CD14-positive monocyte (primary cell): ENCODE results near the gene UBR2. TPM values are rescaled to one million over a fixed set of nuclear protein-coding genes. Genes with fewer than 3 reads are reported as not detected.

Source experiments
- DNase-seq, 3 donors: peaks; one replicate each; pipeline ENCODE4 v3.0.0-alpha.2; 2011 to 2022
- H2AFZ ChIP-seq: 2 replicates; pipeline ENCODE4 v1.6.0; 2012; ENCODE audit warnings: mild to moderate bottlenecking, low read depth, low read length, inconsistent platforms; ENCODE audit not compliant: insufficient read depth, poor library complexity, severe bottlenecking
- H3K27ac ChIP-seq, 2 donors: 1 replicate in 1 of 2; 2 replicates in 1 of 2; pipeline ENCODE4 v1.5.1; 2012 to 2013; ENCODE audit warnings: low read length in 2 of 2, control low read depth in 1 of 2, inconsistent platforms in 1 of 2, low read depth in 1 of 2, mild to moderate bottlenecking in 1 of 2
- H3K27me3 ChIP-seq, 2 donors: one replicate each; pipeline versions ENCODE4 v1.6.0 to v1.6.1; 2011 to 2013; ENCODE audit warnings: low read length in 2 of 2; ENCODE audit not compliant: control insufficient read depth in 2 of 2, insufficient read depth in 2 of 2
- H3K36me3 ChIP-seq, 2 donors: replicated peaks in 1 of 2; 1 replicate in 1 of 2; 2 replicates in 1 of 2; pipeline versions ENCODE4 v1.5.1 to v1.6.1; 2012 to 2013; ENCODE audit warnings: low read length in 2 of 2, control low read depth in 1 of 2, inconsistent platforms in 1 of 2, mild to moderate bottlenecking in 1 of 2; ENCODE audit not compliant: insufficient read depth in 2 of 2, control insufficient read depth in 1 of 2
- H3K4me1 ChIP-seq, 2 donors: 1 replicate in 1 of 2; 2 replicates in 1 of 2; pipeline versions ENCODE4 v1.5.1 to v1.6.1; 2012 to 2013; ENCODE audit warnings: low read length in 2 of 2, control low read depth in 1 of 2, inconsistent platforms in 1 of 2, mild to moderate bottlenecking in 1 of 2, moderate library complexity in 1 of 2; ENCODE audit not compliant: insufficient read depth in 2 of 2, control insufficient read depth in 1 of 2
- H3K4me2 ChIP-seq: replicated peaks from 2 replicates; pipeline ENCODE3; 2012; ENCODE audit warnings: low read length, moderate library complexity, mild to moderate bottlenecking; ENCODE audit not compliant: poor library complexity, severe bottlenecking; ENCODE audit errors: extremely low read depth
- H3K4me3 ChIP-seq, 3 experiments: fragments of 200-600 bp in 1 of 3; sonication (generic) in 1 of 3; replicated peaks in 1 of 3; 1 replicate in 2 of 3; 2 replicates in 1 of 3; pipeline ENCODE4 v1.5.1; 2011 to 2013; ENCODE audit warnings: low read length in 3 of 3, mild to moderate bottlenecking in 3 of 3, control low read depth in 2 of 3, low read depth in 2 of 3, inconsistent platforms in 1 of 3, moderate library complexity in 1 of 3
- H3K79me2 ChIP-seq: 2 replicates; pipeline ENCODE4 v1.6.0; 2012; ENCODE audit warnings: mild to moderate bottlenecking, control low read depth, inconsistent platforms, low read length, moderate library complexity; ENCODE audit not compliant: insufficient read depth
- H3K9ac ChIP-seq: 2 replicates; pipeline ENCODE4 v1.6.0; 2017; ENCODE audit warnings: low read length, mild to moderate bottlenecking; ENCODE audit not compliant: insufficient read depth, poor library complexity, severe bottlenecking
- H3K9me3 ChIP-seq, 2 donors: replicated peaks in 1 of 2; 1 replicate in 1 of 2; 2 replicates in 1 of 2; pipeline versions ENCODE4 v1.5.1 to v1.6.1; 2012 to 2013; ENCODE audit warnings: low read length in 2 of 2, control low read depth in 1 of 2; ENCODE audit not compliant: control insufficient read depth in 1 of 2, insufficient read depth in 1 of 2
- H4K20me1 ChIP-seq: 2 replicates; pipeline ENCODE4 v1.6.0; 2012; ENCODE audit warnings: mild to moderate bottlenecking, low read length, control low read depth, moderate library complexity; ENCODE audit not compliant: insufficient read depth
- H3K27ac Mint-ChIP-seq, 7 donors: one replicate each; pipeline ENCODE4 v1.8.0; 2020; ENCODE audit warnings: mild to moderate bottlenecking in 7 of 7, mixed read lengths in 7 of 7, moderate library complexity in 6 of 7, inconsistent platforms in 2 of 7
- H3K27me3 Mint-ChIP-seq, 3 donors: one replicate each; pipeline ENCODE4 v1.8.0; 2021 to 2022; ENCODE audit warnings: low read depth in 3 of 3, mild to moderate bottlenecking in 3 of 3, mixed read lengths in 3 of 3, moderate library complexity in 3 of 3, inconsistent platforms in 1 of 3
- H3K36me3 Mint-ChIP-seq, 2 donors: one replicate each; pipeline ENCODE4 v1.8.0; 2020; ENCODE audit warnings: mixed read lengths in 2 of 2, inconsistent platforms in 1 of 2, mild to moderate bottlenecking in 1 of 2
- H3K4me1 Mint-ChIP-seq: one replicate; pipeline ENCODE4 v1.8.0; 2020; ENCODE audit warnings: mild to moderate bottlenecking, mixed read lengths
- H3K4me3 Mint-ChIP-seq, 2 donors: one replicate each; pipeline ENCODE4 v1.8.0; 2020; ENCODE audit warnings: mild to moderate bottlenecking in 2 of 2, mixed read lengths in 2 of 2, moderate library complexity in 1 of 2
- H3K9me3 Mint-ChIP-seq, 7 donors: one replicate each; pipeline ENCODE4 v1.8.0; 2020 to 2022; ENCODE audit warnings: mixed read lengths in 7 of 7, mild to moderate bottlenecking in 6 of 7, moderate library complexity in 6 of 7, inconsistent platforms in 2 of 7
- WGBS: methylation state at CpG from one replicate; pipeline ENCODE4 v1.1.5; 2013; ENCODE audit warnings: missing lambda C conversion rate; ENCODE audit not compliant: insufficient coverage; 5-methylcytosine and 5-hydroxymethylcytosine counted together
- intact Hi-C, 2 donors: fragments of 100-400 bp; cut with micrococcal nuclease; formaldehyde crosslinking; loops; one replicate each; pipeline versions ENCODE4 v1.15.0 to v1.15.1; 2023
- polyA plus RNA-seq, 3 donors: library from polyadenylated mRNA; depleted of rRNA in 1 of 3; unstranded in 2 of 3; stranded (reverse) in 1 of 3; fragments of 300-500 nt in 2 of 3; fragments of >200 nt in 1 of 3; fragmentation: Illumina TruSeq in 2 of 3; gene quantifications; 1 replicate in 2 of 3; 2 replicates in 1 of 3; pipeline ENCODE4 v1.2.3, GENCODE V29; 2012 to 2021
- TF ChIP-seq, protein P1 (sequence below): fragments of 200-600 bp; IDR thresholded peaks from one replicate; pipeline ENCODE4 v1.8.0; 2022; ENCODE audit warnings: antibody characterized with exemption, mild to moderate bottlenecking

The UBR2 gene
- polyA plus RNA-seq, 3 donors, result 9.0 to 17.8 (median 12.8) TPM

- H4K20me1 ChIP-seq, result peaks cover 42% of the 10 kb centered on the region
- Mint-ChIP-seq H3K9me3 (no peaks in the 10 kb centered on the region), H3K27ac (no peak overlapping the region), H3K4me3 (no peak overlapping the region), H3K4me1 (no peaks in the 10 kb centered on the region), H3K27me3 (no peaks in the 10 kb centered on the region), H3K36me3 (peaks cover 64 to 86% of the 10 kb centered on the region in 2 donors)
- H3K4me3 ChIP-seq, result no peak overlapping the region
- DNase-seq, result no peak
- H3K27ac ChIP-seq, result no peak overlapping the region
- H3K4me1 ChIP-seq, result no peaks in the 10 kb centered on the region
- H3K79me2 ChIP-seq, result no peaks in the 10 kb centered on the region
- WGBS, result 91% methylated on average over 3 of the region's 5 CpGs
- H2AFZ ChIP-seq, result no peak overlapping the region
- peaks cover 97 to 98% of the 10 kb centered on the region in 2 donors for H3K36me3 ChIP-seq
- intact Hi-C loops, result no loop called here
- TF ChIP-seq, protein P1, sequence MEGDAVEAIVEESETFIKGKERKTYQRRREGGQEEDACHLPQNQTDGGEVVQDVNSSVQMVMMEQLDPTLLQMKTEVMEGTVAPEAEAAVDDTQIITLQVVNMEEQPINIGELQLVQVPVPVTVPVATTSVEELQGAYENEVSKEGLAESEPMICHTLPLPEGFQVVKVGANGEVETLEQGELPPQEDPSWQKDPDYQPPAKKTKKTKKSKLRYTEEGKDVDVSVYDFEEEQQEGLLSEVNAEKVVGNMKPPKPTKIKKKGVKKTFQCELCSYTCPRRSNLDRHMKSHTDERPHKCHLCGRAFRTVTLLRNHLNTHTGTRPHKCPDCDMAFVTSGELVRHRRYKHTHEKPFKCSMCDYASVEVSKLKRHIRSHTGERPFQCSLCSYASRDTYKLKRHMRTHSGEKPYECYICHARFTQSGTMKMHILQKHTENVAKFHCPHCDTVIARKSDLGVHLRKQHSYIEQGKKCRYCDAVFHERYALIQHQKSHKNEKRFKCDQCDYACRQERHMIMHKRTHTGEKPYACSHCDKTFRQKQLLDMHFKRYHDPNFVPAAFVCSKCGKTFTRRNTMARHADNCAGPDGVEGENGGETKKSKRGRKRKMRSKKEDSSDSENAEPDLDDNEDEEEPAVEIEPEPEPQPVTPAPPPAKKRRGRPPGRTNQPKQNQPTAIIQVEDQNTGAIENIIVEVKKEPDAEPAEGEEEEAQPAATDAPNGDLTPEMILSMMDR, result no peak
- H3K4me2 ChIP-seq, result no peak overlapping the region
- no peaks in the 10 kb centered on the region for H3K27me3 ChIP-seq
- H3K9me3 ChIP-seq, result no peaks in the 10 kb centered on the region
- no peak overlapping the region for H3K9ac ChIP-seq
These were observed 79.0 kb downstream of the UBR2 start for GRCh38 chr6:42642794-42643193.

GRCh38 chr6:42644211-42644610 lies 80.4 kb downstream of the UBR2 start:
- intact Hi-C loops, result no loop called here
- H3K9me3 ChIP-seq, result no peaks in the 10 kb centered on the region
- H3K4me1 Mint-ChIP-seq, result no peaks in the 10 kb centered on the region
- H3K4me1 ChIP-seq, result no peaks in the 10 kb centered on the region
- DNase-seq, result no peak
- H3K4me3 ChIP-seq, result no peak overlapping the region
- no peaks in the 10 kb centered on the region for H3K9me3 Mint-ChIP-seq
- no peak overlapping the region for H3K4me2 ChIP-seq
- TF ChIP-seq, protein P1, result no peak
- H3K27me3 Mint-ChIP-seq, result no peaks in the 10 kb centered on the region
- H3K36me3 ChIP-seq, result peaks cover 97 to 98% of the 10 kb centered on the region in 2 donors
- no peak overlapping the region for H3K4me3 Mint-ChIP-seq
- H3K79me2 ChIP-seq, result no peaks in the 10 kb centered on the region
- H3K9ac ChIP-seq, result no peak overlapping the region
- H3K27me3 ChIP-seq, result no peaks in the 10 kb centered on the region
- no peak overlapping the region for H3K27ac ChIP-seq
- H2AFZ ChIP-seq, result no peak overlapping the region
- H3K27ac Mint-ChIP-seq, result peak overlapping the region in 1 of 7 donors; percentile 19
- WGBS, result no CpG with 5 or more reads among the region's 3 CpGs
- peaks cover 63 to 86% of the 10 kb centered on the region in 2 donors for H3K36me3 Mint-ChIP-seq
- H4K20me1 ChIP-seq, result peaks cover 28% of the 10 kb centered on the region
